DOHH2 (cell line): ENCODE results near the gene FBLN1.

Experiments
- CTCF ChIP-seq: fragments of 200-600 bp; sonication (generic); IDR thresholded peaks from one replicate; pipeline ENCODE4 v1.5.1; 2014; ENCODE audit warnings: antibody characterized with exemption, mild to moderate bottlenecking, low read depth, low read length; ENCODE audit not compliant: poor library complexity, severe bottlenecking
- EZH2phosphoT487 ChIP-seq: fragments of 200-600 bp; sonication (generic); IDR thresholded peaks from 2 replicates; pipeline ENCODE4 v1.6.1; 2017; ENCODE audit warnings: borderline replicate concordance, mild to moderate bottlenecking, antibody characterized with exemption, low read length, moderate library complexity, mixed read lengths

DNA sequence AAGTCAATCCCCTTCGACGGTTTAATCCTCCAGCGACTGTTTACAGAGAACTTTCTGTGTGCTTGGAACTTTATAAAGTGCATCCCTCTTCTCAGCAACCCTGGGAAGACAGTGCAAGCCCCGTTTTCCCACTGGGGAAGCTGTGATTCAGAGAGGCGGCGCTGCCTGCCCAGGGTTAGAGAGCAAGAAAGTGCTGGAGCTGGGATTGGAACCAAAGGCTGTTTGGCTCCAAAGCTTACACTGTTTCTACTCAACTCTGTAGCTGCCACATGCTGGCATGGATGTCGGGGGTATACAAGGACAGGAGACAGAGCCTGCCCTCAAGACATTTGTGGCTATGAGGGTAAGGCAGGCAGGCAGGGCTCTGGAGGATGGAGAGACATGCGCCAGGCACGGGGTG, 13.0 kb downstream of the FBLN1 start:
- TF ChIP-seq CTCF (no peak), EZH2phosphoT487 (no peak)
